Measurements from ENCODE around the gene RNPEP.

DNA sequence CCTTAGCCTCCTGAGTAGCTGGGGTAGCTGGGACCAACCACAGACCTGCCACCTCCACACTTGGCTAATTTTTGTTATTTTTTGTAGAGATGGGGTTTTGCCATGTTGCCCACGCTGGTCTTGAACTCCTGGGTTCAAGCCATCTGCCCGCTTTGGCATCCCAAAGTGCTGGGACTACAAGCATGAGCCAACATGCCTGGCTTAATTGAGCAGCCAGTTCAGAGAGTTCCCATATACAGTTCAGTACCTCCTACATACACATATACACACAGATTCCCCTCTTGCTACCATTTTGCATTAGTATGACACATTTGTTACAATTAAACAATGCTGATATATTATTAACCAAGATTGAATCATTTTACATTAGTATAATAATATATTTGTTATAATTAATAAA is 2.9 kb downstream of the RNPEP start:
- TF ChIP-seq CTCF (IDR thresholded peaks at IDR 0.05), result no peak
- TF ChIP-seq POLR2AphosphoS5 (IDR thresholded peaks at IDR 0.05), result no peak
- TF ChIP-seq EP300 (IDR thresholded peaks at IDR 0.05), result no peak
